IPS DF 6.9 (cell line): Measurements from ENCODE around the gene CIPC.

Experiments used
- DNase-seq: peaks from one replicate; pipeline ENCODE4 v3.0.0-alpha.2; 2013; ENCODE audit warnings: low read depth, low spot score
- H3K27ac ChIP-seq: one replicate; pipeline ENCODE4 v1.5.1; 2013; ENCODE audit warnings: low read length, control low read depth
- H3K27me3 ChIP-seq: 2 replicates; pipeline ENCODE4 v1.6.1; 2013; ENCODE audit warnings: mild to moderate bottlenecking, low read length; ENCODE audit not compliant: control insufficient read depth, insufficient read depth
- H3K36me3 ChIP-seq: 2 replicates; pipeline ENCODE4 v1.6.1; 2013; ENCODE audit warnings: low read length; ENCODE audit not compliant: control insufficient read depth, insufficient read depth
- H3K4me1 ChIP-seq: 2 replicates; pipeline ENCODE4 v1.6.1; 2013; ENCODE audit warnings: low read length; ENCODE audit not compliant: control insufficient read depth, insufficient read depth
- H3K4me3 ChIP-seq: 2 replicates; pipeline ENCODE4 v1.5.1; 2013; ENCODE audit warnings: mild to moderate bottlenecking, low read length
- H3K9me3 ChIP-seq: 2 replicates; pipeline ENCODE4 v1.6.1; 2013; ENCODE audit warnings: low read length, inconsistent platforms; ENCODE audit not compliant: control insufficient read depth, insufficient read depth
- WGBS: extraction: QIAGEN DNeasy Blood & Tissue Kit; methylation state at CpG from one replicate; pipeline ENCODE4 v1.1.7; 2013; ENCODE audit warnings: mixed read lengths, missing lambda C conversion rate; ENCODE audit not compliant: insufficient read length, insufficient coverage; 5-methylcytosine and 5-hydroxymethylcytosine counted together

The CIPC gene

GRCh38 chr14:77071938-77072388 lies 26.1 kb upstream of the CIPC start:
- Histone ChIP-seq H3K27ac (no peak overlapping the region), H3K9me3 (no peaks in the 10 kb centered on the region), H3K4me3 (no peak overlapping the region), H3K36me3 (no peaks in the 10 kb centered on the region), H3K4me1 (peaks cover 2% of the 10 kb centered on the region; the same call in 1 of the 2 replicates), H3K27me3 (no peaks in the 10 kb centered on the region)
- DNase-seq, result no peak
- no CpG with 5 or more reads among the region's 3 CpGs for WGBS

DNA sequence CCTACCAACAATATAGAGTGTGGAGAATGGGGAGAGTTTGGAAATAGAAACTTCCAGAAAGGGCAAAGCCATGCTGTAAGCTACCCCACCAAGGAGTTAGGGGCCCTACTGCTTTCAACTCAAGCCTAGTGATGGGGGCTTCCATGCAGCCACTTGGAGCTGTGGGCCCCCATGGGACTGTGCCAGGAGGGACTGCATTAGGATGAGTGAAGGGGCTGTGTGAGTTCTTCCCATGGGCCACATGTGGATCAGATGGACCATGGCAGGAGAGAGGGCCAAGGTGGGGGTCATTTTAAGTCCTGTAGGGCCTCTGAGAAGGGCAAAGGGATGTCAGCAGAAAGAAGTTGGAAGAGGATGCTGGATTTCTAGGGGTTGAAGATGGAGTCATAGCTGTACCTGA lies 23.1 kb upstream of the CIPC start:
- DNase-seq, result no peak
- no peaks in the 10 kb centered on the region for H3K36me3 ChIP-seq
- H3K27me3 ChIP-seq, result no peaks in the 10 kb centered on the region
- no peaks in the 10 kb centered on the region for H3K9me3 ChIP-seq
- no peak overlapping the region for H3K27ac ChIP-seq
- H3K4me3 ChIP-seq, result no peak overlapping the region
- peaks cover 2% of the 10 kb centered on the region; the same call in 1 of the 2 replicates for H3K4me1 ChIP-seq

DNA sequence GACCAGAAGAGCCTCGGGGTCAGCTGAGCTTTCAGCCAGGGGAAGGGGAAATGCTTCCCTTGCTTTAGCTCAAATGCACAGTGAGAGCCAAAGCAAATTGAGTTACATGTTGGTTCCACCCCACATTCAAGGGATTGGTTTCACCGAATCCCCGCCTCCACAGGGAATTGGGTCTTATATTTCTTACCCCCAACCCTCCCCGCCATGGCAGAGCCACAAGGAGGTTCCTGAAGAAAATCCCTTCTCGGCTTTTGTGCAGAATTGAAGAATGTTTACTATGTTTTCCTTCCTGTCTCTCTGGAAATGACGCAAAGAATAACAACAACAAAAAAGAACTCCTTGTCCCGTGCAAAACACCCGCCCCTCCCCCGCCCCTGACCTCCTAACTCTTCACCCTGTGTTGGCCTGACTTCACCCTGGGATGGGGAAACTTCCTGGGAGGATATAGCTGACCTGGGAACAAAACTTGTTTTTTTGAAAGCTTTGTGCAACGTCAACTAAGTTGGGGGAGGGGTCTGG lies 21.9 kb upstream of the CIPC start:
- WGBS, result no CpG with 5 or more reads among the region's 10 CpGs

GRCh38 chr14:77077040-77077439 lies 21.0 kb upstream of the CIPC start:
- H3K9me3 ChIP-seq, result no peaks in the 10 kb centered on the region
- no peak for DNase-seq
- H3K27me3 ChIP-seq, result no peaks in the 10 kb centered on the region
- H3K36me3 ChIP-seq, result no peaks in the 10 kb centered on the region
- WGBS, result no CpG with 5 or more reads among the region's 3 CpGs
- no peak overlapping the region for H3K4me3 ChIP-seq
- no peak overlapping the region for H3K27ac ChIP-seq
- no peaks in the 10 kb centered on the region; the same call in 1 of the 2 replicates for H3K4me1 ChIP-seq

More for the DNA sequence above, 21.9 kb upstream of the CIPC start:
- no peaks in the 10 kb centered on the region for H3K36me3 ChIP-seq
- no peak overlapping the region for H3K27ac ChIP-seq
- no peak for DNase-seq
- H3K9me3 ChIP-seq, result no peaks in the 10 kb centered on the region
- no peaks in the 10 kb centered on the region for H3K27me3 ChIP-seq
- no peak overlapping the region for H3K4me3 ChIP-seq
- H3K4me1 ChIP-seq, result peaks cover 2% of the 10 kb centered on the region; the same call in 1 of the 2 replicates

DNA sequence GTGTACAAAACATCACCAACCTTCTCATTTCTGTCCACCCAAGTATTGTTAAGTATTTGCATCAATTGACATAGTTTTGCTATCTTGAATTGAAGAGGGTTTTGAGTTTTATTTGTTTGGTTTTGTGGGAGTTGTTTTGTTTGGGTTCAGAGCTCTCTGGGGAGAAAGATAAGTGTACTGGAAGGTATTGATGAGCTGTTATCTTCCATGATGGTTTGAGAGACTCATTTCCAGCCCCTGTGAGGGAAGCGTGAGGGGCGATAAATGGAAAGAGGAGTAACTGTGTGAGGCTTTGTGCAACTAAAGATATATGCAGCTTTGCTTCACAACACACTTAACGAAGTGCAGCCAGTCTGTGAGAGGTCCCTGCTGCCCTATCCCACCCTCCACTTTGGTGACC lies 15.7 kb upstream of the CIPC start:
- DNase-seq, result no peak
- H3K4me3 ChIP-seq, result no peak overlapping the region
- no peak overlapping the region for H3K27ac ChIP-seq
- WGBS, result no CpG with 5 or more reads among the region's 3 CpGs
- no peaks in the 10 kb centered on the region for H3K36me3 ChIP-seq
- H3K27me3 ChIP-seq, result no peaks in the 10 kb centered on the region
- H3K4me1 ChIP-seq, result no peaks in the 10 kb centered on the region; the same call in 1 of the 2 replicates
- H3K9me3 ChIP-seq, result no peaks in the 10 kb centered on the region

DNA sequence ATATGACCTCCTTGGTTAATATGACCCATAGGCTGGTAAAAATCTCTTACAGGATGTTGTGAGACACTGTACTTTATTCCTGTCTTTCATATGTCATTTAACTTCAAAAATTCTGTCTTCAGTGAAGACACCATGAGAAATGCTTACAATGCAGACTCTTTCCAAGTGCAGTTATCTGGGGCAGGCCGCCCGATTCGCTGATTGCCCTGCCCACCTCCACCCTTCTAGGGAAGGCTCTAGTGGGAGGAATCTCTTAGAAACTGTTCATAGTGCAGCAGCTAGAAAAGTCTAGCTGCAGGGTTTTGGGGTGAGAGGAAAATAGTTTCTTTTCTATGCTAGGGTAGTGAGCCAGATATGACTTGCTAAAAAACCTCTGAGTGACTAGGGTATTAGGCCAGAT lies 15.0 kb upstream of the CIPC start:
- H3K9me3 ChIP-seq, result no peaks in the 10 kb centered on the region
- H3K4me1 ChIP-seq, result no peaks in the 10 kb centered on the region; the same call in 1 of the 2 replicates
- H3K36me3 ChIP-seq, result no peaks in the 10 kb centered on the region
- H3K27me3 ChIP-seq, result no peaks in the 10 kb centered on the region
- no peak overlapping the region for H3K27ac ChIP-seq
- no peak for DNase-seq
- WGBS, result no CpG with 5 or more reads among the region's 3 CpGs
- H3K4me3 ChIP-seq, result no peak overlapping the region

DNA sequence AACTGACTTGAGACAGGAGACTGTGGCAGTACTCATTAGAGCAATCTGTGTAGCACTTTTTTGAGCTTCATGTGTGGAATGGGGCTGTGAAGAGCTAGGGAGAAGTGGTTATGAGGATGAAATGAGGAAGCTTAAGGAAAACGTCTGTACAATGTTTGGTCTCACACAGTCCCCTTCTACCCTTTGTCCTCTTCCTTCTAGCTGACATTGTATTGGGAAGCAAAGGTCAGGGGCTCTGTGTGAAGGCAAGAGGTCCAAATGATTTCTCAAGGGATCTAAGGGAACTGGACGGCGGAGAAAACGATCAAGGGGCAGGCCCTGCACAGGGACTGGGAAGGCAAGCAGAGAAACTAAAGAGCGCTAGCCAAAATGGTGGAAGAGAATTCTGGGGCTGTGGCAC lies 13.1 kb upstream of the CIPC start:
- Histone ChIP-seq H3K36me3 (no peaks in the 10 kb centered on the region), H3K4me3 (no peak overlapping the region), H3K4me1 (peaks cover 2% of the 10 kb centered on the region; the same call in 1 of the 2 replicates), H3K9me3 (no peaks in the 10 kb centered on the region), H3K27me3 (no peaks in the 10 kb centered on the region), H3K27ac (no peak overlapping the region)
- no CpG with 5 or more reads among the region's 5 CpGs for WGBS
- no peak for DNase-seq

DNA sequence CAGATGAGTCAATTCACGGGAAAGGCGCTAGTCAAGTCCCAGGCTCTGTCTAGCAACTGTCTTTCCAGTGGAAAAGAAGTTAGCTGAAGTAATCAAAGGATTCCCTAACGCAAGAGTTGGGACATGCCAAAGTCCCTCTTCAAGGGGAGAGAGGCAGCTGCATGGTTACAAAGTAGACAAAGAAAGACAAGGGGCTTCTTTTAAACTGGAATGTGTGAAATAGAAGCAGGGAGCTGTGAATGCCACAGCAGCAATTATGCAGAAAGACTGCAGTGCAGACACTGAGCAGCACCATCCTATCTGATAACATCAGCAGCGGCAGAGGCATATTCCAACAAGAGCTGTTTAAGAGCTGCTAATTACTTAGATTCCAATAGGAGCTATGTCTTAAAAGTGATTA lies 12.5 kb upstream of the CIPC start:
- no peaks in the 10 kb centered on the region for H3K27me3 ChIP-seq
- peaks cover 2% of the 10 kb centered on the region; the same call in 1 of the 2 replicates for H3K4me1 ChIP-seq
- no peaks in the 10 kb centered on the region for H3K36me3 ChIP-seq
- no peak for DNase-seq
- H3K4me3 ChIP-seq, result no peak overlapping the region
- no peak overlapping the region for H3K27ac ChIP-seq
- H3K9me3 ChIP-seq, result no peaks in the 10 kb centered on the region
- no CpG with 5 or more reads among the region's 4 CpGs for WGBS

- Histone ChIP-seq H3K9me3 (no peaks in the 10 kb centered on the region), H3K27ac (no peak overlapping the region), H3K4me1 (peaks cover 2% of the 10 kb centered on the region; the same call in 1 of the 2 replicates), H3K36me3 (no peaks in the 10 kb centered on the region), H3K4me3 (no peak overlapping the region), H3K27me3 (no peaks in the 10 kb centered on the region)
- DNase-seq, result no peak
- no CpG with 5 or more reads among the region's 3 CpGs for WGBS
Measured at GRCh38 chr14:77086017-77086727, 11.9 kb upstream of the CIPC start.

DNA sequence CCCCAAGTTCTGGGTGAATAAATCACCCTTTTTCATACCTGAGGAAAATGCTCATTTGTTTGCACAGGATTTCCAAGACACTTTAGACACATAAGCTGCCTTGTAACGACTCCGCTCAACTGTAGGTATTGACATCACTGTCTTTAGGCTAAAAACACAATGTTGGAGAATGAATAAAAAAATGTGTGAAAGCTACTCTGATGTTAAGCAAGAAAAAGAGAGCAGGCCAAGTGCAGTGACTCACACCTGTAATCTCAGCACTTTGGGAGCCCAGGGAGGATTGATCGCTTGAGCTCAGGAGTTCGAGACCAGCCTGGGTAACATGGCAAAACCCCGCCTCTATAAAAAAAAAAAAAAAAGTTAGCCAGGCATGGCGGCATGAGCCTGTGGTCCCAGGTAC lies 11.1 kb upstream of the CIPC start:
- H3K27me3 ChIP-seq, result no peaks in the 10 kb centered on the region
- no peaks in the 10 kb centered on the region for H3K9me3 ChIP-seq
- H3K4me1 ChIP-seq, result peaks cover 2% of the 10 kb centered on the region; the same call in 1 of the 2 replicates
- no peak overlapping the region for H3K4me3 ChIP-seq
- WGBS, result no CpG with 5 or more reads among the region's 6 CpGs
- H3K27ac ChIP-seq, result no peak overlapping the region
- no peaks in the 10 kb centered on the region for H3K36me3 ChIP-seq
- DNase-seq, result no peak

DNA sequence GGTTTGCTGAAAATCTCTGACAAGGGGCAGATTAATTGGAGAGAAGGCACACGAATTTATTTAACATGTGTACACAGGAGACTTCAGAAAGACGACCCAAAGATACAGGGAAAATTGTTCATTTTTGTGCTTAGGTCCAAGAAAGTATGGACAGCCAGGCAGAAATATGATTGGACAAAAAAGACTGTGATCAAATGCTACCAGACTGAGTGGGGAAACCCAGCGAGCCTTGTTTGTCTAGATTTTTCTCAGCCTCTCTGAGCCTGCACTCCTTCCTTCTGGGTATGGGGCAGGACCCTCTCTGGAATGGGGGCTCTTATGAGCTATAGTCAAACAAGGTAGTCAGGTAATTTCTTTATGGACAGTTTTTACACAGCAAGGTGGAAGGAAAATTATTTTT lies 10.4 kb upstream of the CIPC start:
- WGBS, result no CpG with 5 or more reads among the region's 3 CpGs
- no peak for DNase-seq
- peaks cover 2% of the 10 kb centered on the region; the same call in 1 of the 2 replicates for H3K4me1 ChIP-seq
- H3K9me3 ChIP-seq, result no peaks in the 10 kb centered on the region
- no peaks in the 10 kb centered on the region for H3K36me3 ChIP-seq
- H3K27me3 ChIP-seq, result no peaks in the 10 kb centered on the region
- no peak overlapping the region for H3K4me3 ChIP-seq
- H3K27ac ChIP-seq, result no peak overlapping the region
